AG09319 (cell line): ENCODE data around the gene IFT25.

Experiments
- DNase-seq: peaks from one replicate; pipeline ENCODE4 v3.0.0-alpha.2; 2010; ENCODE audit warnings: low read depth; ENCODE audit errors: extremely low read depth
- CTCF ChIP-seq: IDR thresholded peaks from 2 replicates; pipeline ENCODE4 v1.5.1; 2011; ENCODE audit warnings: low read depth, mild to moderate bottlenecking, inconsistent platforms, low read length, moderate library complexity

IFT25 gene

GRCh38 chr1:53967409-53968124 is 22.1 kb upstream of the IFT25 start:
- DNase-seq, result no peak
- no peak for TF ChIP-seq CTCF

GRCh38 chr1:53966794-53967193 is 21.3 kb upstream of the IFT25 start:
- no peak for TF ChIP-seq CTCF
- no peak for DNase-seq

GRCh38 chr1:53964109-53964508 is 18.6 kb upstream of the IFT25 start:
- DNase-seq, result no peak
- no peak for TF ChIP-seq CTCF

DNA sequence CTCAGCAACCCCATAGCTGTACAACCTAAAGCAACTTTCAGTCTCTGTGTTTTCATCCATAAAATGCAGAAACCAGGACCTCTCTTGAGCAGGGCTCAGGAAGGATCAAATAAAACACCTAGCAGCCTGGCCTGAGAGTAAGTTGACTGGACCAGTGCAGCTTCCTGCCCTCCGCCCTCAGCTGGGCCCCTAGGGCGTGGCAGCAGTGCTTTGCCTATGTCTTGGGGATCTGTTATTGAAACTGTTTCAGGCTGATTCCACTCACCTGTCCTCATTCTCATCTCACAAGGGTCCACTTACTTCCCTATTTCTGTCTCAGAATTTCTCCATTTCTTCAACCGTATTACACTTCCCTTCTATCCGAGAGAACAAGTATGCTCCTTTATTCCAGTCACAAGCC is 18.0 kb upstream of the IFT25 start:
- DNase-seq, result no peak
- TF ChIP-seq CTCF, result no peak

DNA sequence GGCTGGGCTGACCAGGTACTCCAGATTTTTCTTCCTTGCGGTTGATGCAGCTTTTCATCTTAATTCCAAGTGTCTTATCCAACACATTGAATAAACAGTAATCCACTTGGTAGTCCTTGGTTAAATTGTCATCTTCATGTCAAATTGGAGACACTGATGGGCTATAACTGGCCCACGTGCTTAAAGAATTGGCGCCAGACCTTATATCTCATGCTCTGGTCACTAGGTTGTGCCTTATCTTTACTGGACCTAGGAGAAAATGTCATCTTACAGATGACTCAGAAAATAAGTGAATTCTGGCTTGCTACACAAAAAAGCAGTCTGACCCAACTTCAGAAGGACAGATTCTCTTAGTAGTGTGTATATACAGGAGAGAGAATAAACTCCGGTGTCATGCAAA is 16.9 kb upstream of the IFT25 start:
- no peak for DNase-seq
- TF ChIP-seq CTCF, result no peak

- DNase-seq, result no peak
These were observed 14.3 kb upstream of the IFT25 start for GRCh38 chr1:53959664-53960250.

More at GRCh38 chr1:53959664-53960250, 14.3 kb upstream of the IFT25 start:
- peak; percentile 40 for TF ChIP-seq CTCF
